CD14-positive monocyte (primary cell): Measurements from ENCODE around the gene PFKFB4. TPM values are rescaled to one million over a fixed set of nuclear protein-coding genes. Genes with fewer than 3 reads are reported as not detected.

ENCODE experiments used
- DNase-seq, 3 donors: peaks; one replicate each; pipeline ENCODE4 v3.0.0-alpha.2; 2011 to 2022
- H2AFZ ChIP-seq: 2 replicates; pipeline ENCODE4 v1.6.0; 2012; ENCODE audit warnings: mild to moderate bottlenecking, low read depth, low read length, inconsistent platforms; ENCODE audit not compliant: insufficient read depth, poor library complexity, severe bottlenecking
- H3K27ac ChIP-seq, 2 donors: 1 replicate in 1 of 2; 2 replicates in 1 of 2; pipeline ENCODE4 v1.5.1; 2012 to 2013; ENCODE audit warnings: low read length in 2 of 2, control low read depth in 1 of 2, inconsistent platforms in 1 of 2, low read depth in 1 of 2, mild to moderate bottlenecking in 1 of 2
- H3K27me3 ChIP-seq, 2 donors: one replicate each; pipeline versions ENCODE4 v1.6.0 to v1.6.1; 2011 to 2013; ENCODE audit warnings: low read length in 2 of 2; ENCODE audit not compliant: control insufficient read depth in 2 of 2, insufficient read depth in 2 of 2
- H3K36me3 ChIP-seq, 2 donors: replicated peaks in 1 of 2; 1 replicate in 1 of 2; 2 replicates in 1 of 2; pipeline versions ENCODE4 v1.5.1 to v1.6.1; 2012 to 2013; ENCODE audit warnings: low read length in 2 of 2, control low read depth in 1 of 2, inconsistent platforms in 1 of 2, mild to moderate bottlenecking in 1 of 2; ENCODE audit not compliant: insufficient read depth in 2 of 2, control insufficient read depth in 1 of 2
- H3K4me1 ChIP-seq, 2 donors: 1 replicate in 1 of 2; 2 replicates in 1 of 2; pipeline versions ENCODE4 v1.5.1 to v1.6.1; 2012 to 2013; ENCODE audit warnings: low read length in 2 of 2, control low read depth in 1 of 2, inconsistent platforms in 1 of 2, mild to moderate bottlenecking in 1 of 2, moderate library complexity in 1 of 2; ENCODE audit not compliant: insufficient read depth in 2 of 2, control insufficient read depth in 1 of 2
- H3K4me2 ChIP-seq: replicated peaks from 2 replicates; pipeline ENCODE3; 2012; ENCODE audit warnings: low read length, moderate library complexity, mild to moderate bottlenecking; ENCODE audit not compliant: poor library complexity, severe bottlenecking; ENCODE audit errors: extremely low read depth
- H3K4me3 ChIP-seq, 3 experiments: fragments of 200-600 bp in 1 of 3; sonication (generic) in 1 of 3; replicated peaks in 1 of 3; 1 replicate in 2 of 3; 2 replicates in 1 of 3; pipeline ENCODE4 v1.5.1; 2011 to 2013; ENCODE audit warnings: low read length in 3 of 3, mild to moderate bottlenecking in 3 of 3, control low read depth in 2 of 3, low read depth in 2 of 3, inconsistent platforms in 1 of 3, moderate library complexity in 1 of 3
- H3K79me2 ChIP-seq: 2 replicates; pipeline ENCODE4 v1.6.0; 2012; ENCODE audit warnings: mild to moderate bottlenecking, control low read depth, inconsistent platforms, low read length, moderate library complexity; ENCODE audit not compliant: insufficient read depth
- H3K9ac ChIP-seq: 2 replicates; pipeline ENCODE4 v1.6.0; 2017; ENCODE audit warnings: low read length, mild to moderate bottlenecking; ENCODE audit not compliant: insufficient read depth, poor library complexity, severe bottlenecking
- H3K9me3 ChIP-seq, 2 donors: replicated peaks in 1 of 2; 1 replicate in 1 of 2; 2 replicates in 1 of 2; pipeline versions ENCODE4 v1.5.1 to v1.6.1; 2012 to 2013; ENCODE audit warnings: low read length in 2 of 2, control low read depth in 1 of 2; ENCODE audit not compliant: control insufficient read depth in 1 of 2, insufficient read depth in 1 of 2
- H4K20me1 ChIP-seq: 2 replicates; pipeline ENCODE4 v1.6.0; 2012; ENCODE audit warnings: mild to moderate bottlenecking, low read length, control low read depth, moderate library complexity; ENCODE audit not compliant: insufficient read depth
- H3K27ac Mint-ChIP-seq, 7 donors: one replicate each; pipeline ENCODE4 v1.8.0; 2020; ENCODE audit warnings: mild to moderate bottlenecking in 7 of 7, mixed read lengths in 7 of 7, moderate library complexity in 6 of 7, inconsistent platforms in 2 of 7
- H3K27me3 Mint-ChIP-seq, 3 donors: one replicate each; pipeline ENCODE4 v1.8.0; 2021 to 2022; ENCODE audit warnings: low read depth in 3 of 3, mild to moderate bottlenecking in 3 of 3, mixed read lengths in 3 of 3, moderate library complexity in 3 of 3, inconsistent platforms in 1 of 3
- H3K36me3 Mint-ChIP-seq, 2 donors: one replicate each; pipeline ENCODE4 v1.8.0; 2020; ENCODE audit warnings: mixed read lengths in 2 of 2, inconsistent platforms in 1 of 2, mild to moderate bottlenecking in 1 of 2
- H3K4me1 Mint-ChIP-seq: one replicate; pipeline ENCODE4 v1.8.0; 2020; ENCODE audit warnings: mild to moderate bottlenecking, mixed read lengths
- H3K4me3 Mint-ChIP-seq, 2 donors: one replicate each; pipeline ENCODE4 v1.8.0; 2020; ENCODE audit warnings: mild to moderate bottlenecking in 2 of 2, mixed read lengths in 2 of 2, moderate library complexity in 1 of 2
- H3K9me3 Mint-ChIP-seq, 7 donors: one replicate each; pipeline ENCODE4 v1.8.0; 2020 to 2022; ENCODE audit warnings: mixed read lengths in 7 of 7, mild to moderate bottlenecking in 6 of 7, moderate library complexity in 6 of 7, inconsistent platforms in 2 of 7
- CTCF ChIP-seq: fragments of 200-600 bp; IDR thresholded peaks from one replicate; pipeline ENCODE4 v1.8.0; 2022; ENCODE audit warnings: antibody characterized with exemption, mild to moderate bottlenecking
- WGBS: methylation state at CpG from one replicate; pipeline ENCODE4 v1.1.5; 2013; ENCODE audit warnings: missing lambda C conversion rate; ENCODE audit not compliant: insufficient coverage; 5-methylcytosine and 5-hydroxymethylcytosine counted together
- intact Hi-C, 2 donors: fragments of 100-400 bp; cut with micrococcal nuclease; formaldehyde crosslinking; loops; one replicate each; pipeline versions ENCODE4 v1.15.0 to v1.15.1; 2023
- polyA plus RNA-seq, 3 donors: library from polyadenylated mRNA; depleted of rRNA in 1 of 3; unstranded in 2 of 3; stranded (reverse) in 1 of 3; fragments of 300-500 nt in 2 of 3; fragments of >200 nt in 1 of 3; fragmentation: Illumina TruSeq in 2 of 3; gene quantifications; 1 replicate in 2 of 3; 2 replicates in 1 of 3; pipeline ENCODE4 v1.2.3, GENCODE V29; 2012 to 2021

PFKFB4 gene
- polyA plus RNA-seq, 3 donors = 32.2 to 44.9 (median 34.9) TPM

- H3K27ac ChIP-seq = peak overlapping the region; percentile 88 to 99
- H3K36me3 ChIP-seq = peaks cover 28 to 55% of the 10 kb centered on the region in 2 donors
- H3K27me3 Mint-ChIP-seq = no peaks in the 10 kb centered on the region
- H3K9ac ChIP-seq = peak overlapping the region; percentile 88
- H3K4me1 Mint-ChIP-seq = peaks cover 38% of the 10 kb centered on the region
- no CpG with 5 or more reads among the region's 5 CpGs for WGBS
- peaks cover 47% of the 10 kb centered on the region for H3K79me2 ChIP-seq
- peaks cover 13% of the 10 kb centered on the region for H4K20me1 ChIP-seq
- peak overlapping the region; percentile 85 for H2AFZ ChIP-seq
- no peaks in the 10 kb centered on the region for H3K9me3 ChIP-seq
- H3K27ac Mint-ChIP-seq = peak overlapping the region; percentile 95 to 100 (median 97)
- peaks cover 44 to 63% of the 10 kb centered on the region in 2 donors for H3K36me3 Mint-ChIP-seq
- peaks cover 45 to 52% of the 10 kb centered on the region in 2 donors for H3K4me1 ChIP-seq
- DNase-seq = no peak
- H3K27me3 ChIP-seq = no peaks in the 10 kb centered on the region
- no peak for TF ChIP-seq CTCF
- H3K4me3 Mint-ChIP-seq = peak overlapping the region in 1 of 2 donors; percentile 67
- intact Hi-C loops = no loop called here
- H3K4me2 ChIP-seq = peak overlapping the region; percentile 90
- H3K4me3 ChIP-seq = peak overlapping the region in 1 of 3 experiments; percentile 82
- no peaks in the 10 kb centered on the region for H3K9me3 Mint-ChIP-seq
Observed at GRCh38 chr3:48473617-48473952, 83.0 kb downstream of the PFKFB4 start.

GRCh38 chr3:48472923-48473616 is 83.5 kb downstream of the PFKFB4 start:
- intact Hi-C loops = no loop called here
- peak overlapping the region; percentile 85 for H2AFZ ChIP-seq
- peaks cover 44 to 63% of the 10 kb centered on the region in 2 donors for H3K36me3 Mint-ChIP-seq
- peaks cover 50 to 57% of the 10 kb centered on the region in 2 donors for H3K4me1 ChIP-seq
- peaks cover 32 to 55% of the 10 kb centered on the region in 2 donors for H3K36me3 ChIP-seq
- no peaks in the 10 kb centered on the region for H3K27me3 ChIP-seq
- H3K9me3 ChIP-seq = no peaks in the 10 kb centered on the region
- WGBS = 4% methylated on average over 14 of the region's 17 CpGs
- H3K4me3 Mint-ChIP-seq = peak overlapping the region; percentile 89 to 96
- peak; percentile 97 to 99 (median 98) for DNase-seq
- peak overlapping the region; percentile 88 for H3K9ac ChIP-seq
- TF ChIP-seq CTCF = peak; percentile 49
- H3K4me1 Mint-ChIP-seq = peaks cover 43% of the 10 kb centered on the region
- peaks cover 8% of the 10 kb centered on the region for H4K20me1 ChIP-seq
- H3K9me3 Mint-ChIP-seq = no peaks in the 10 kb centered on the region
- H3K4me3 ChIP-seq = peak overlapping the region; percentile 44 to 82 (median 48)
- peaks cover 52% of the 10 kb centered on the region for H3K79me2 ChIP-seq
- H3K27ac Mint-ChIP-seq = peak overlapping the region; percentile 95 to 100 (median 97)
- H3K27ac ChIP-seq = peak overlapping the region; percentile 88 to 99
- no peaks in the 10 kb centered on the region for H3K27me3 Mint-ChIP-seq
- peak overlapping the region; percentile 90 for H3K4me2 ChIP-seq
